IMR-90 (cell line): ENCODE data around the gene NCK1. TPM values are rescaled to one million over a fixed set of nuclear protein-coding genes. Genes with fewer than 3 reads are reported as not detected.

Experiments used
- ATAC-seq: fragments of 200-7000 bp; cut with Tn5 transposase; 2 replicates; pipeline ENCODE4 v1.9.1; 2020; ENCODE audit warnings: low read depth, mild to moderate bottlenecking, moderate library complexity
- BruUV-seq: library from RNA; stranded (reverse); fragments of 400-500 nt; replicated peaks from 2 replicates; lab custom pipeline; 2021; lab: Mats Ljungman, UMichigan
- CTCF ChIA-PET: fragments of 300-600 bp; formaldehyde crosslinking; extraction: SDS; loops from one replicate; lab custom pipeline; 2021; ENCODE audit warnings: antibody characterized with exemption; lab: Yijun Ruan, JAX
- POLR2A ChIA-PET: fragments of 300-600 bp; sonication (Branson Sonifier 250); formaldehyde crosslinking; loops from one replicate; lab custom pipeline; 2022; ENCODE audit warnings: antibody characterized with exemption; ENCODE audit not compliant: unreplicated experiment; lab: Charles Lee
- DNase-seq: peaks from one replicate; pipeline ENCODE4 v3.0.0; 2013
- H2AFZ ChIP-seq: replicated peaks from 2 replicates; pipeline ENCODE3; 2013; ENCODE audit warnings: low read length, mild to moderate bottlenecking; ENCODE audit not compliant: poor library complexity
- H2AK5ac ChIP-seq: 2 replicates; pipeline ENCODE4 v1.6.1; 2013; ENCODE audit warnings: low read depth, low read length, inconsistent platforms
- H2AK9ac ChIP-seq: replicated peaks from 2 replicates; pipeline ENCODE3; 2013; ENCODE audit warnings: mild to moderate bottlenecking, low read depth, low read length, moderate library complexity; ENCODE audit not compliant: poor library complexity
- H2BK120ac ChIP-seq: 2 replicates; pipeline ENCODE4 v1.6.1; 2013; ENCODE audit warnings: low read depth, low read length, inconsistent platforms
- H2BK15ac ChIP-seq: 3 replicates; pipeline ENCODE4 v1.6.1; 2013; ENCODE audit warnings: low read depth, low read length, inconsistent platforms
- H2BK20ac ChIP-seq: 2 replicates; pipeline ENCODE4 v1.6.1; 2013; ENCODE audit warnings: low read depth, mild to moderate bottlenecking, inconsistent platforms, low read length, moderate library complexity
- H2BK5ac ChIP-seq: 2 replicates; pipeline ENCODE4 v1.6.1; 2013; ENCODE audit warnings: mild to moderate bottlenecking, low read depth, low read length, inconsistent platforms; ENCODE audit not compliant: poor library complexity, severe bottlenecking
- H3K14ac ChIP-seq: replicated peaks from 2 replicates; pipeline ENCODE4 v1.6.1; 2013; ENCODE audit warnings: low read depth, low read length, inconsistent platforms
- H3K18ac ChIP-seq: 2 replicates; pipeline ENCODE4 v1.6.1; 2013; ENCODE audit warnings: low read depth, low read length, control low read depth
- H3K23ac ChIP-seq: 2 replicates; pipeline ENCODE4 v1.6.1; 2013; ENCODE audit warnings: low read depth, low read length, inconsistent platforms
- H3K27ac ChIP-seq: 2 replicates; pipeline ENCODE4 v1.5.1; 2013; ENCODE audit warnings: mild to moderate bottlenecking, control low read depth, low read length; ENCODE audit not compliant: insufficient read depth
- H3K27me3 ChIP-seq: 2 replicates; pipeline ENCODE4 v1.6.1; 2013; ENCODE audit warnings: low read length; ENCODE audit not compliant: control insufficient read depth, insufficient read depth
- H3K36me3 ChIP-seq: 2 replicates; pipeline ENCODE4 v1.6.1; 2013; ENCODE audit warnings: low read length, mixed read lengths; ENCODE audit not compliant: control insufficient read depth, insufficient read depth
- H3K4ac ChIP-seq: 2 replicates; pipeline ENCODE4 v1.6.1; 2013; ENCODE audit warnings: low read depth, low read length, inconsistent platforms
- H3K4me1 ChIP-seq: 2 replicates; pipeline ENCODE4 v1.6.1; 2013; ENCODE audit warnings: low read length, mixed read lengths; ENCODE audit not compliant: control insufficient read depth, insufficient read depth
- H3K4me2 ChIP-seq: 2 replicates; pipeline ENCODE4 v1.6.1; 2013; ENCODE audit warnings: low read depth, mild to moderate bottlenecking, control low read depth, low read length, moderate library complexity
- H3K4me3 ChIP-seq: 2 replicates; pipeline ENCODE4 v1.5.1; 2013; ENCODE audit warnings: low read depth, mild to moderate bottlenecking, control low read depth, low read length, moderate library complexity; ENCODE audit not compliant: insufficient read depth
- H3K56ac ChIP-seq: 2 replicates; pipeline ENCODE4 v1.6.1; 2013; ENCODE audit warnings: low read length, inconsistent platforms; ENCODE audit not compliant: insufficient read depth; ENCODE audit errors: extremely low read depth
- H3K79me1 ChIP-seq, 2 experiments: 2 replicates each; pipeline ENCODE4 v1.6.1; 2013; ENCODE audit warnings: low read length in 2 of 2, inconsistent platforms in 1 of 2, low read depth in 1 of 2
- H3K9ac ChIP-seq: 2 replicates; pipeline ENCODE4 v1.6.1; 2013; ENCODE audit warnings: low read depth, low read length, control low read depth
- H3K9me1 ChIP-seq: 2 replicates; pipeline ENCODE4 v1.6.1; 2013; ENCODE audit warnings: low read length, inconsistent platforms; ENCODE audit not compliant: insufficient read depth
- H3K9me3 ChIP-seq: 2 replicates; pipeline ENCODE4 v1.6.1; 2013; ENCODE audit warnings: low read length; ENCODE audit not compliant: control insufficient read depth, insufficient read depth
- H4K20me1 ChIP-seq: 2 replicates; pipeline ENCODE4 v1.6.1; 2013; ENCODE audit warnings: low read length, inconsistent platforms; ENCODE audit not compliant: insufficient read depth
- H4K5ac ChIP-seq: 2 replicates; pipeline ENCODE4 v1.6.1; 2013; ENCODE audit warnings: mild to moderate bottlenecking, low read depth, low read length, control low read depth
- H4K8ac ChIP-seq, 2 experiments: 2 replicates each; pipeline ENCODE4 v1.6.1; 2013; ENCODE audit warnings: low read depth in 2 of 2, low read length in 2 of 2, control low read depth in 1 of 2, inconsistent platforms in 1 of 2
- H4K91ac ChIP-seq: 2 replicates; pipeline ENCODE4 v1.6.1; 2013; ENCODE audit warnings: low read depth, low read length, inconsistent platforms; ENCODE audit not compliant: insufficient read depth
- BHLHE40 ChIP-seq: fragments of 150-350 bp; IDR thresholded peaks from 2 replicates; pipeline ENCODE4 v1.6.1; 2016; ENCODE audit warnings: mild to moderate bottlenecking, low read depth, low read length
- CEBPB ChIP-seq: IDR thresholded peaks from 2 replicates; pipeline ENCODE4 v1.6.1; 2012; ENCODE audit warnings: low read depth, low read length, improper control_type of control experiment
- CHD1 ChIP-seq: IDR thresholded peaks from 2 replicates; pipeline ENCODE4 v1.6.1; 2012; ENCODE audit warnings: low read depth, low read length, improper control_type of control experiment
- CTCF ChIP-seq: conservative IDR thresholded peaks from 2 replicates; pipeline ENCODE4 v1.5.1; 2012; ENCODE audit warnings: mild to moderate bottlenecking, low read depth, low read length, improper control_type of control experiment
- ELK1 ChIP-seq: fragments of 150-350 bp; IDR thresholded peaks from 2 replicates; pipeline ENCODE4 v1.6.1; 2016; ENCODE audit warnings: low read depth, mild to moderate bottlenecking, low read length, moderate library complexity, borderline replicate concordance
- FOS ChIP-seq: fragments of 150-350 bp; IDR thresholded peaks from 2 replicates; pipeline ENCODE4 v1.6.1; 2016; ENCODE audit warnings: low read depth, low read length
- MAFK ChIP-seq: IDR thresholded peaks from 2 replicates; pipeline ENCODE4 v1.6.1; 2012; ENCODE audit warnings: low read depth, low read length, improper control_type of control experiment
- MAZ ChIP-seq: IDR thresholded peaks from 2 replicates; pipeline ENCODE4 v1.6.1; 2012; ENCODE audit warnings: low read depth, mild to moderate bottlenecking, low read length, improper control_type of control experiment, moderate library complexity, borderline replicate concordance
- MXI1 ChIP-seq: IDR thresholded peaks from 2 replicates; pipeline ENCODE4 v1.6.1; 2012; ENCODE audit warnings: low read depth, mild to moderate bottlenecking, low read length, moderate library complexity, borderline replicate concordance
- NFE2L2 ChIP-seq: fragments of 150-350 bp; IDR thresholded peaks from 2 replicates; pipeline ENCODE4 v1.6.1; 2016; ENCODE audit warnings: low read depth, mild to moderate bottlenecking, low read length
- POLR2A ChIP-seq: IDR thresholded peaks from 2 replicates; pipeline ENCODE4 v1.6.1; 2012; ENCODE audit warnings: mild to moderate bottlenecking, low read depth, low read length
- RAD21 ChIP-seq: IDR thresholded peaks from 2 replicates; pipeline ENCODE4 v1.6.1; 2012; ENCODE audit warnings: low read length, improper control_type of control experiment
- RCOR1 ChIP-seq: IDR thresholded peaks from 2 replicates; pipeline ENCODE4 v1.6.1; 2012; ENCODE audit warnings: mild to moderate bottlenecking, low read length, improper control_type of control experiment; ENCODE audit not compliant: insufficient replicate concordance
- RFX5 ChIP-seq: IDR thresholded peaks from 2 replicates; pipeline ENCODE4 v1.8.0; 2012; ENCODE audit warnings: low read depth, mild to moderate bottlenecking, low read length, moderate library complexity
- USF2 ChIP-seq: fragments of 150-350 bp; IDR thresholded peaks from 2 replicates; pipeline ENCODE4 v1.6.1; 2017; ENCODE audit warnings: mild to moderate bottlenecking, antibody characterized with exemption, low read length, low read depth
- WGBS, 2 experiments: methylation state at CpG; one replicate each; pipeline versions ENCODE4 v1.1.5 to v1.1.7; 2013; ENCODE audit warnings: missing lambda C conversion rate in 2 of 2; ENCODE audit not compliant: insufficient read length in 1 of 2; ENCODE audit errors: extremely low coverage in 2 of 2; 5-methylcytosine and 5-hydroxymethylcytosine counted together
- dilution Hi-C: fragments of 300-500 bp; cut with HindIII; formaldehyde crosslinking; loops from one replicate; pipeline ENCODE4 v1.14.3; 2018; ENCODE audit warnings: low sequenced_read_pairs; ENCODE audit not compliant: unreplicated experiment
- in situ Hi-C: fragments of 300-500 bp; cut with MboI; formaldehyde crosslinking; loops from 3 replicates; pipeline ENCODE4 v1.14.3; 2019; ENCODE audit warnings: low sequenced_read_pairs, inconsistent platforms, mixed read lengths
- intact Hi-C: fragments of 100-400 bp; cut with micrococcal nuclease; formaldehyde crosslinking; loops from 2 replicates; pipeline ENCODE4 v1.10.0; 2022
- polyA plus RNA-seq, 3 experiments: library from polyadenylated mRNA; depleted of rRNA; stranded (reverse); fragments of >200 nt; gene quantifications; 2 replicates each; pipeline ENCODE4 v1.2.3, GENCODE V29; 2012; ENCODE audit warnings: low replicate concordance in 1 of 3
- total RNA-seq: library from RNA; depleted of rRNA; stranded (reverse); fragments of >200 nt; gene quantifications from 2 replicates; pipeline ENCODE4 v1.2.3, GENCODE V29; 2012

NCK1 gene
- total and polyA plus RNA-seq, 2 of the 4 experiments (the other 2 are of a cell fraction) = 23.7 to 24.3 TPM

GRCh38 chr3:136932978-136933772 lies 71.2 kb downstream of the NCK1 start:
- H3K9me1 ChIP-seq = peaks cover 6% of the 10 kb centered on the region
- peaks cover 4% of the 10 kb centered on the region; the same call in 1 of the 2 replicates for H4K20me1 ChIP-seq
- no peak overlapping the region for H2BK15ac ChIP-seq
- intact Hi-C loops = no loop called here
- dilution Hi-C loops = no loop called here
- no peak overlapping the region for H2AFZ ChIP-seq
- H2BK120ac ChIP-seq = no peak overlapping the region
- H2BK20ac ChIP-seq = no peak overlapping the region
- no peaks in the 10 kb centered on the region for H3K27me3 ChIP-seq
- no peak overlapping the region for H3K27ac ChIP-seq
- H3K56ac ChIP-seq = no peak overlapping the region
- POLR2A ChIA-PET = no interaction called here
- H3K36me3 ChIP-seq = peaks cover 7% of the 10 kb centered on the region
- no peak overlapping the region for H2AK5ac ChIP-seq
- no peak overlapping the region for H3K9ac ChIP-seq
- H3K14ac ChIP-seq = no peak overlapping the region
- no peak overlapping the region for H3K18ac ChIP-seq
- no peak overlapping the region for H3K4me3 ChIP-seq
- peaks cover 7 to 49% of the 10 kb centered on the region in 2 experiments for H3K79me1 ChIP-seq
- no peaks in the 10 kb centered on the region for H3K9me3 ChIP-seq
- H4K5ac ChIP-seq = no peak overlapping the region
- no peak overlapping the region for H4K8ac ChIP-seq
- no peak for DNase-seq
- H3K23ac ChIP-seq = 0 out of 2 replicates have a peak overlapping the region, but pooled peaks have one; percentile 31
- 0 out of 2 replicates have a peak, but pooled peaks cover 2% of the 10 kb centered on the region for H3K4me1 ChIP-seq
- ATAC-seq = no peak
- no peak overlapping the region for H2AK9ac ChIP-seq
- BruUV-seq = no TSS peak
- H2BK5ac ChIP-seq = no peak overlapping the region
- H3K4ac ChIP-seq = no peak overlapping the region
- CTCF ChIA-PET = interaction anchor here (0.6 kb wide), 2 partner anchors 63 to 864 kb away, joined by 3 to 11 read pairs; no protein-coding TSS in a partner anchor
- no peak overlapping the region for H3K4me2 ChIP-seq
- no peak overlapping the region for H4K91ac ChIP-seq
- WGBS, 2 experiments = no CpG with 5 or more reads among the region's 1 CpG
- in situ Hi-C loops = no loop called here
- no peak for TF ChIP-seq FOS
- no peak for TF ChIP-seq BHLHE40
- no peak for TF ChIP-seq POLR2A
- TF ChIP-seq ELK1 = no peak
- no peak for TF ChIP-seq CHD1
- TF ChIP-seq MAZ = no peak
- no peak for TF ChIP-seq CTCF
- TF ChIP-seq CEBPB = no peak
- no peak for TF ChIP-seq USF2
- TF ChIP-seq MXI1 = no peak
- no peak for TF ChIP-seq MAFK
- no peak for TF ChIP-seq RCOR1
- no peak for TF ChIP-seq RAD21
- no peak for TF ChIP-seq RFX5
- no peak for TF ChIP-seq NFE2L2
